Effector memory CD8-positive, alpha-beta T cell (primary cell): Measurements from ENCODE around the gene PARD3B.

Experiments used
- ATAC-seq: fragments of 150-1000 bp; cut with Tn5 transposase; replicated peaks from 2 replicates; pipeline ENCODE4 v1.10.0; 2021; ENCODE audit warnings: mild to moderate bottlenecking, moderate library complexity
- DNase-seq, 3 experiments: peaks; one replicate each; pipeline ENCODE4 v3.0.0; 2021
- H3K27ac Mint-ChIP-seq, 2 donors: one replicate each; pipeline ENCODE4 v1.8.0; 2022; ENCODE audit warnings: mild to moderate bottlenecking in 2 of 2, mixed read lengths in 2 of 2, moderate library complexity in 2 of 2
- H3K27me3 Mint-ChIP-seq, 2 donors: one replicate each; pipeline ENCODE4 v1.8.0; 2022; ENCODE audit warnings: mixed read lengths in 2 of 2
- H3K36me3 Mint-ChIP-seq: one replicate; pipeline ENCODE4 v1.8.0; 2022; ENCODE audit warnings: mild to moderate bottlenecking, moderate library complexity, mixed read lengths; ENCODE audit not compliant: insufficient read depth
- H3K4me1 Mint-ChIP-seq, 2 donors: one replicate each; pipeline ENCODE4 v1.8.0; 2022; ENCODE audit warnings: low read depth in 2 of 2, mixed read lengths in 2 of 2
- H3K4me3 Mint-ChIP-seq, 2 donors: one replicate each; pipeline ENCODE4 v1.8.0; 2022; ENCODE audit warnings: mild to moderate bottlenecking in 2 of 2, mixed read lengths in 2 of 2, moderate library complexity in 2 of 2
- H3K9me3 Mint-ChIP-seq, 2 donors: one replicate each; pipeline ENCODE4 v1.8.0; 2022; ENCODE audit warnings: mixed read lengths in 2 of 2

The PARD3B gene

DNA sequence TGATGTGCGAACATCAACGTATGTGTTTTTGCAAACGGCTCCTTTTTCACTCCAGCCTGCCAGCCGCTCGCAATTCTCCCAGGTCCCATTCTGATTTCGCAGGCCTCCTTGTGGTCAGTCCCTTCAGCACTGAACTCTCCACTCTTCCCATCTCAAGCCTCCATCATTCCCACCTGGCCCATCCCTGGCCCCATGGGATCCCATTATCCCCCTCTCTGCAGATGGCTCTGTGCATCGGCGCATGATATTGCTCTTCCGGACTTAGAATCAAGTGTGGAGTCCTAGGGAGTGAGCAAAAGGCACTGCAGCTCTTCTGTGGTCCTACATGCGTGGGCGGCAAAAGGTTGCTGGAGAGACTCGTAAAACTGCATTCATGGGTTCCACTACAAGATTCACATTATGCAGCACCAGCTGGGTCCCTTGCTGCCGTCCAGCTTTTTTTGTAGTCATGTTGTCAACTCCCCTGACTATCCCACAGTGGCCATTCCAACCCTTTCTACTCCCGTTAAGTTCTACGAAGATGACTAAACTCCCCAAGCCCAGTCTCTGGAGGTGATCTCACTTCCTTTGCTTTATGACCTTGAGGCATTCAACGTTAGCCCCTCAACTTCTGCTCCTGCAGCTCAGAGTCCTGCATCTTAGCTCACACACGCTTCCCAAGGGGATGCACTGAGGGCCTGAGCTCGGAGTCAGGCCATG is 1011.7 kb downstream of the PARD3B start:
- Mint-ChIP-seq H3K27me3 (peaks cover 0 to 7% of the 10 kb centered on the region in 2 donors), H3K27ac (no peak overlapping the region), H3K9me3 (peaks cover 0 to 3% of the 10 kb centered on the region in 2 donors), H3K4me1 (no peaks in the 10 kb centered on the region), H3K36me3 (no peaks in the 10 kb centered on the region), H3K4me3 (no peak overlapping the region)
- no peak for DNase-seq
- ATAC-seq, result no peak

DNA sequence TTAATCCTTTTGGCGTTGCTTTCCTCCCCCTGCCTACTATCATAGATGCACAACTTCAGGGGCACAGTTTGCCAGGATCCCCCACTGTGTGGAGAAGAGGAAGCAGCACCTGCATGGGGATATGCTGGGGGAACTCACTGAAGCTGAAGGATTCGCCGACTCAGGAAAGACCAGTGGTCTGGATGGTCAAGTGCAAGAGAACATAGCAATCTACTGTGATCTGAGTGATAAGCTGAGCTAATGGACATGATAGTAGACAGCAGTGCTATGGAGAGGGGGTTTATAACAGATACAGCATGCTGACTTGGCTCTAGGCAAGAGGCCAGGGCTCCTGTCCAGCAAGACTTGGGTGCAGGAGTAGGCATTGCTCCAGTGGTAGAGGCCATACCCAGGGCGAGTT is 1012.6 kb downstream of the PARD3B start:
- Mint-ChIP-seq H3K9me3 (peaks cover 0 to 3% of the 10 kb centered on the region in 2 donors), H3K27ac (no peak overlapping the region), H3K36me3 (no peaks in the 10 kb centered on the region), H3K4me1 (no peaks in the 10 kb centered on the region), H3K4me3 (no peak overlapping the region), H3K27me3 (peaks cover 0 to 7% of the 10 kb centered on the region in 2 donors)
- DNase-seq (no peak), ATAC-seq (no peak)

DNA sequence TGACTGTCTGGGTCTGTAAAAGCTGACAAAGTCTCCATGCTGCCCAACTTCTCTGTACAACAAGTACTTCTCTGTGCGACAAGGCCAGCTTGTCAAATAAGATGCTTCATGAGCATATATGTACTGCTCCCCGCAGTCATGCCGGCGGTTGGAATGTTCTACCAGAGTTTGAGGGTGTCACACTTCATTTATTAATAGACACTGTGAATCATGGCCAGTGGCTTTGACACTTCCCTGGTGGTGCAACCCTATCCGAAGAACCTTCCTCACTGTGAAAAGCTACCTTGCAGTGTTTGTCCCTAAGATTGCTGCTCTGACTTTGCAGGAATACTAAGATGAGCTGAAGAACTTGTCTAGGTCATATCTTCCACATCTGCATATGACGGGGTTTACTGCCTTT is 1016.2 kb downstream of the PARD3B start:
- Mint-ChIP-seq H3K9me3 (peaks cover 0 to 3% of the 10 kb centered on the region in 2 donors), H3K36me3 (no peaks in the 10 kb centered on the region), H3K4me1 (no peaks in the 10 kb centered on the region), H3K27ac (no peak overlapping the region), H3K4me3 (no peak overlapping the region), H3K27me3 (peaks cover 0 to 7% of the 10 kb centered on the region in 2 donors)
- ATAC-seq, result no peak
- no peak for DNase-seq

DNA sequence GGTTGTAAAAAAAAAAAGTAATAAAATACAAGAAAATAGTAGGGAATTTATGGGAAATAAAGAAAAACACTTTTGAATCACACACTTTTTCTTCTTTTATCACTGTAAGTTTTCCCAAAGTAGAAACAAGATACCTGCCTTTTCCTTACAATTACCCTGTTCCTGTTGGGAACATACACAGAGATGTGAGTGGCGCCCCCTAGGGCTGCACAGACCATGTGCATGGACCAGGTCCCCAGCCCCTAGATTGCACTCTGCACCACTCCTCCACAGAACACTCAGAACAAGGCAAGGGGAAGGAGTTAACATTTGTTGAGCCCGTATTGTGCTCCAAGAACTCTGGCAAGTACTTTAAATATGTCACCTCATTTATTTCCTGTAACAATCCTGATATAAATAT is 1018.4 kb downstream of the PARD3B start:
- H3K4me3 Mint-ChIP-seq, result no peak overlapping the region
- no peaks in the 10 kb centered on the region for H3K9me3 Mint-ChIP-seq
- DNase-seq (no peak), ATAC-seq (no peak)
- H3K27me3 Mint-ChIP-seq, result no peaks in the 10 kb centered on the region
- H3K4me1 Mint-ChIP-seq, result no peaks in the 10 kb centered on the region
- no peak overlapping the region for H3K27ac Mint-ChIP-seq
- no peaks in the 10 kb centered on the region for H3K36me3 Mint-ChIP-seq

DNA sequence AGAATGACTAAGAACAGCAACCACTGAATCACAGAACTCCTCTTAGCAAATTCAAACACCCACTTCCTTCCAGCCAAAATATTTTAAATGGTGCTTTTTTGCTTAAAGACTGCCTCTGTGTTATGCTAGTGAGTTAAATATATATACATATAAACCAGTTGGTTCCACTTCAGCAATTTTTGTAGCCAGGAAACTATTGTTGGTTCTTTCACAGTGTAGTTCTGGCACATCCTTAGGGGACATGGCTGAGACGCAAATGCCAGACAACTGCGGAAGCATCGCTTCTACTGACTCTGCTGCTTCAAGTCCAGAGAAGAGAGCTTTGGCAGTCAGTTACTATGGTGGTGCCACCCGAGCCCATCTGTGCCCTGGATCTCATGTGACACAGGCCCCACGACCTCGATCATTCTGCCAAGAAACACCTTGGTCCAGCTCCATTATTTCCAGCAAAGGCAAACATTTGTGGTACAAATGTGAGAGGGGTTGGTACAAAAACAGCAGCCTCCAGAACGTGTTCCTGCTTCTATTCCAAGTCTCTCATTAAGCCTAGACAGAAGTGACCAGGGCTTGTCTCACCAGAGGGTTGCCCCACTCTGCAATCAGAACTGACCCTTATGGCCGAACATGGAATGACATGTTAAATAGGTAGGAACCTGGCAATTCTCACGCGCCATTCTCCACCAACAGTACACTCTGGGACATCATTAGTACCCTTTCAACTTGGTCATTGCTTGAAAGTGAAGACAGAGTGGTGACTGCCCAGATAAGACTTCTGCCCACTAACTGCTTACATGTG is 1019.3 kb downstream of the PARD3B start:
- no peaks in the 10 kb centered on the region for H3K36me3 Mint-ChIP-seq
- no peaks in the 10 kb centered on the region for H3K4me1 Mint-ChIP-seq

DNA sequence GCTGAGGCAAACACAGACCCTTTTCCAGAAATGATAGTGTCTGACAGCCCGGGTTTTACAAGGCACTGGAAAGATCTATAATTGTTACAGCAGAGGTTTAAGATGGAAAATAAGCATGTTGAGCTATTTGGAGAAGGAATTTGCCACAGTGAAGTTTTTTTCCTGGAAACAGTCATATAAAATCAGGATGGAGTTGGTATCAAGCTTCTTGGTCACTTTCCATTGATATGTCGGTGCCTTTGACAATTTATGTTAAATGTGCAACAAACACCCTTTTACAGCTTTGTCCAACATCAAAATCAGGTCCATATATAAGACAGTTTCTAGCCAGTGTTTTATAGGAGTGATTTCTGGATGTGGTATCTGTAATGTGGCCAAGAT is 1019.9 kb downstream of the PARD3B start:
- DNase-seq (no peak), ATAC-seq (no peak)
- Mint-ChIP-seq H3K27me3 (no peaks in the 10 kb centered on the region), H3K4me1 (no peaks in the 10 kb centered on the region), H3K4me3 (no peak overlapping the region), H3K36me3 (no peaks in the 10 kb centered on the region), H3K9me3 (no peaks in the 10 kb centered on the region), H3K27ac (no peak overlapping the region)

More for the DNA sequence above, 1019.3 kb downstream of the PARD3B start:
- DNase-seq (no peak), ATAC-seq (no peak)
- Mint-ChIP-seq H3K27ac (no peak overlapping the region), H3K9me3 (no peaks in the 10 kb centered on the region), H3K27me3 (no peaks in the 10 kb centered on the region), H3K4me3 (no peak overlapping the region)

DNA sequence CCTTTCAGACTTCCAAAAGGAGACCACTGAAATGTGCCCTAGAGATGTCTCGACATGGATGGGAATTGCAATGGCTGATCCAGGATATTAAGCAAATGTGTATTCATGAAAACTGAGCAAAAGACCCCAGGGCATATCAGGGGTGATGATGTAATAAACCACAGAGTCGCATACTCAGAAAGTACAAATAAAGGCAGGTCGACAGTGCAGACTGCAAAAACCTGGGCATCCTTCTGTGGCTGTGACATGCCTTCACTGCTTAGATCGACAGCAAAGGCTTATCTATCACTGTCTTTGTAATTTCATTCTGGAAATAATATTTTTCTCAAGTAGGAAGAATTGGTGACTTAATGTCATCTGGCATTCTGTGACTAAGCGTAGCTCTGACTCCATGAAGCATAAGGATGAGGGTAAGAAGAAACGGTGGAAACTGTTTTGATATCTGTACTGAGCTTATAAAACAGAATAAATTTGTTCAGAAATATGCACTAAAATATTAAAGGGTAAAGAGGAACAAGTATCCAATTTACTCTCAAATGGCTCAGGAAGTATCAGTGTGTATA is 1021.4 kb downstream of the PARD3B start:
- no peaks in the 10 kb centered on the region for H3K4me1 Mint-ChIP-seq
- no peak overlapping the region for H3K4me3 Mint-ChIP-seq

DNA sequence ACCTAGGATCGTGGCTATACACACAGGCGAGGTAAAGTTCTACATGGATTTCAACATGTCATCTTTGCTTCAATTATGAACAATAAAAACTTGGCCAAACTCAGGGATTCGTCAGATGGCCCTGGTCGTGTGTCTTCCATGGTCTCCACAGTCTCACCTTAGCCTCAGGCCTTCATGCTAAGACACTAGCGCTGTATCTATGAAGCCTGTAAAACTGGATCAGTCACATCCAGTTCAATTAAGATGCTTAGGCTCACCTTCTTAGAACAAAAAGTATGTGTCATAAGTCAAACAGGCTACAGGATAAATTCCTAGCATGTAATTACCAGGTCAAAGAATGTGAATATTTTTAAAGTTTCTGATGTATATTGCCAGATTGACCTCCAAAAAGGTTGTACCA is 1023.3 kb downstream of the PARD3B start:
- Mint-ChIP-seq H3K27ac (no peak overlapping the region), H3K4me1 (no peaks in the 10 kb centered on the region), H3K9me3 (peaks cover 0 to 6% of the 10 kb centered on the region in 2 donors), H3K36me3 (no peaks in the 10 kb centered on the region), H3K4me3 (no peak overlapping the region), H3K27me3 (no peaks in the 10 kb centered on the region)
- DNase-seq (no peak), ATAC-seq (no peak)

More for the DNA sequence above, 1021.4 kb downstream of the PARD3B start:
- Mint-ChIP-seq H3K27me3 (no peaks in the 10 kb centered on the region), H3K27ac (no peak overlapping the region), H3K36me3 (no peaks in the 10 kb centered on the region), H3K9me3 (no peaks in the 10 kb centered on the region)
- DNase-seq, result no peak
- no peak for ATAC-seq

DNA sequence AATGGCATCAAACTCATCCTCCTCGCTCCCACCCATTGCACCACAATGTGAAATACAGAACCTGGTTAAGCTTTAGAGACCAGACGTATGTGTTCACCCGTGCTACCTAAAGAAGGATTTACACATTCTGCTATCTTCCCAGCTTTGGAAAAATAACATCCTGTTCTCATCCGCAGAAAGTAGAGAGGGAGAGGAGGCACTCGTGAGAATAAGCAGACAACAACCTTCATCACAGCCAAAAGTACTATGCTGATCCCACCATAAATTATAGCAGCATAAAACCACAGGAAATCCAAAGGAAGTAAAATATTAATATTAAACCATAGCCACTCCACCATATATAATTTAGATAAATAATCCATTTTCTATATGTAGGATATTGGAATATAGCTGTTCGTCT is 1025.4 kb downstream of the PARD3B start:
- ATAC-seq (no peak), DNase-seq (no peak)
- no peak overlapping the region for H3K4me3 Mint-ChIP-seq
- peaks cover 0 to 6% of the 10 kb centered on the region in 2 donors for H3K9me3 Mint-ChIP-seq
- no peaks in the 10 kb centered on the region for H3K4me1 Mint-ChIP-seq
- H3K27ac Mint-ChIP-seq, result no peak overlapping the region
- no peaks in the 10 kb centered on the region for H3K36me3 Mint-ChIP-seq
- H3K27me3 Mint-ChIP-seq, result no peaks in the 10 kb centered on the region

DNA sequence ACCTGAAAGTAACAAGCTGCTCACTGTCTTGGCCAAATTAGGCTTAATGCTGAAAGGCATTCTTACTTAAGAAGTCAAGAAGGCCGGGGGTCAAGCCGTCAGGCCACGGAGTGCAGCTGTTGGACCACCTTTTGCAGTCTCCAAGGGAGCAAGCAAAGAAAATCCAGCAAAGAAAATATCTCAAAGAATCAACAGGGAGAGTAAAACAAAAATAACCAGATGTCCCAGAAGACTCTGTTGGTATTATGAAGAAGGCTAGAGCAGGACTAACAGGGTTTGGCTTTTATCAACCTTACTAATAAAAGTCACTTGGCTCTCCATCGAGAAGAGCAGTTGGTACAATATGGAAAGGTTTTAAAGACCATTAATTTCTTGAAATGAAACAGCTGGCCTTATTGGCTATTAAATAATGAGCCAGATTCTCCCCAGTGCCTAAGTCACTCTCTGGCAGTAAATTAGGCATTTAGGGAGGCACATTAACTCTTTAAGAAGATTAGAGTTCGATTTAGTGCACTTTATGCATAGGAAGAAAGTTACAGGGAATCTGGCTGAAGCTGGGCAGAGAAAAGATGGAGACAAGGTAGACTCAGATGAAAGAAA is 1026.2 kb downstream of the PARD3B start:
- H3K4me3 Mint-ChIP-seq, result no peak overlapping the region
- H3K4me1 Mint-ChIP-seq, result no peaks in the 10 kb centered on the region
- H3K9me3 Mint-ChIP-seq, result peaks cover 0 to 6% of the 10 kb centered on the region in 2 donors

DNA sequence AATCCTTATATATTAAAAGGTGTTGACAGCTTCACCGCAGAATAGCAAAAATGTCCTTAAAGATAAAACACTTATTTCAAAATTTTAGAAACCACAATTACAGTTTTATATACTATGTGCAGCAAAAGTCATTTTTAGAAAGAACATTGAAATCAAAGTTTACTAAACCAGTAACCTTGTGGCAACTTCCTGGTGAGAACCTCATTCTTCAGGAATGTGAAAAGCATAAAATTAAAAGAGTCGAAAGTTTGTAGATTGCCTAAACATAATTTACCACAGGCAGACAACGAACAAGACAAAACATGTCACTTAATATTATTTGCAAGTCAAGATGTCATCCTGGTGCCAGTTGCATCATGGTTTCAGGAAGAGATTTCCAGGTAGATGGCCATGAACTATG is 1028.7 kb downstream of the PARD3B start:
- Mint-ChIP-seq H3K9me3 (peaks cover 0 to 6% of the 10 kb centered on the region in 2 donors), H3K4me3 (no peak overlapping the region), H3K36me3 (no peaks in the 10 kb centered on the region), H3K27ac (no peak overlapping the region), H3K4me1 (no peaks in the 10 kb centered on the region), H3K27me3 (no peaks in the 10 kb centered on the region)
- DNase-seq, result no peak
- no peak for ATAC-seq

More for the DNA sequence above, 1026.2 kb downstream of the PARD3B start:
- Mint-ChIP-seq H3K27ac (no peak overlapping the region), H3K36me3 (no peaks in the 10 kb centered on the region), H3K27me3 (no peaks in the 10 kb centered on the region)
- no peak for ATAC-seq
- no peak for DNase-seq

DNA sequence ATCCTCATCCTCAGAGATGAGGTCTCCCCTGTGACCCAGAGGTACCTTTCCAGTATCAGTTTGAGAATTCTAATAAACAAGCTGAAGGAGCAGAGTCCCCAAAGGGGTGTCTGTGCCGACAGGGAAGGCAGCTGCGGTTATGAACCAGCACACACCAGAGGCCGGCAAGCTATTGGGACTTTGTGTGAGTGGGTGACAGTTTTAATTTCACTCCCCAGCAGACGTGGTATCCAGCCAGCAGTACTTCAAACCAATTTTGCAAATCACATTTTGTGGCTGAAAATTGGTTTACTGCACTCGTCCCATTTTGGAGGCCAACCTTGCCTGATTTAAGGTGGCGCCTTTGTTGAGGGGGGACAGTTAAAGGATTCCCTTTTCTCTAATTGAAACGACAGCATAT is 1034.1 kb downstream of the PARD3B start:
- H3K4me1 Mint-ChIP-seq, result no peaks in the 10 kb centered on the region
- no peak overlapping the region for H3K4me3 Mint-ChIP-seq
- ATAC-seq (no peak), DNase-seq (no peak)
- H3K9me3 Mint-ChIP-seq, result no peaks in the 10 kb centered on the region
- no peak overlapping the region for H3K27ac Mint-ChIP-seq
- H3K36me3 Mint-ChIP-seq, result no peaks in the 10 kb centered on the region
- no peaks in the 10 kb centered on the region for H3K27me3 Mint-ChIP-seq

DNA sequence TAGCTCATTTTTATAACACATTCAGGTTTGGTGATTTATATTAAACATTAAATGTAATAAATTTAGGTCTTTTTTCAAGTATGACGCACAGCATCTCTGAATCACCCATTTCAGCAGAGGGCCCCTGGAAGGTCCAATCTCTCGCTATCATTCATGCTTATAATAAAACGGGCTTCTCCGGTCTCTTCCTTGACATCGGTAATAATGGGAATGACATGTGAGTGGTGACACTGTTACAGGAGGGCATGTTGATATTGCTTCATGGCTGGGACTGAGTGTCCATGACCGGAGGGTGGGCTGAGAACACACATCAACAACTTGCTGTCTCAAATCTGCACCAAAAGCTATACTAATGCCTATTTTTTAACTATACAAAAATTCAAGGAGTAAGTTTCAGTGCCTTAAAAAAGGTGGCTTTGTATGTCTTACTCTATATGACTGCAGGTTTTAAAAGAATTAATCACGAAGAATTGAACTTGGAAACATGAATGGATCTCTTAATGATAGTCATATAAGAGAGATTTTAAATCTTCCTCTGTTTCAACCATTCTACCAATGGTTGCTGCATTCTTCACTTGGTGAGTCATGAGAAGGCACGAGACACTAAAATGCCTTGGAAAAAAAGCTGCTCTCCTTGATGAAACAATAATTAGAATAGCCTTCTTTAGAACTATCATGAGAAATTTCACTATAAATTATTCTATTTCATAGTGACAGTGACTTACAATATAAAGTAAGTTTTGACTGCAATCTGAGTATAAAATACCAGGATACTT is 1035.1 kb downstream of the PARD3B start:
- Mint-ChIP-seq H3K27me3 (no peaks in the 10 kb centered on the region), H3K4me1 (no peaks in the 10 kb centered on the region), H3K9me3 (no peaks in the 10 kb centered on the region), H3K36me3 (no peaks in the 10 kb centered on the region), H3K27ac (no peak overlapping the region), H3K4me3 (no peak overlapping the region)
- ATAC-seq (no peak), DNase-seq (no peak)
